Prostate gland (tissue), 2 donors: ENCODE measurements around the gene TEAD3.

Source experiments
- POLR2A ChIP-seq: fragments of 450-650 bp; IDR thresholded peaks from one replicate; pipeline ENCODE4 v1.6.1; 2016; ENCODE audit warnings: antibody characterized with exemption, mild to moderate bottlenecking
- TF ChIP-seq, protein P1 (sequence below), 4 experiments: fragments of 200-600 bp in 2 of 4; fragments of 450-650 bp in 2 of 4; sonication (generic) in 2 of 4; IDR thresholded peaks; 1 replicate in 3 of 4; 2 replicates in 1 of 4; pipeline ENCODE4 v1.5.1; 2016 to 2019; ENCODE audit warnings: antibody characterized with exemption in 4 of 4, mild to moderate bottlenecking in 2 of 4, moderate library complexity in 2 of 4

DNA sequence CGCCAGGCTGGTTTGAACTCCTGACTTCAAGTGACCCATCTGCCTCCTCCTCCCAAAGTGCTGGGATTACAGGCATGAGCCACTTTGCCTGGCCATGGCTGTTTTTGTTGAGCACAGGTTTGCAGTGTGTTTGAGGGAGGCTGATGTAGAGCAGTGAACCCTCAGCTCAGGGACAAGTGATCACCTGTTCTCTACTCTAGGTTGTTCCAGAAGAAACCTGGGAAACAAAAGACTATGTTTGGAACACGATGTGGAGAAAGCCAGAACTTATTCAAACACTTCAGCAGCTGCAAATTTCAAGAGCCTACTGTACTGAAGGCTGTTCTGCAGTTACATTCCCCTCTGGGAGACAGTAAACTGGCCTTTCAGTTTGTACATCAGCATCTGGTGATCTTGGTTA lies 11.1 kb upstream of the TEAD3 start:
- TF ChIP-seq, protein P1, sequence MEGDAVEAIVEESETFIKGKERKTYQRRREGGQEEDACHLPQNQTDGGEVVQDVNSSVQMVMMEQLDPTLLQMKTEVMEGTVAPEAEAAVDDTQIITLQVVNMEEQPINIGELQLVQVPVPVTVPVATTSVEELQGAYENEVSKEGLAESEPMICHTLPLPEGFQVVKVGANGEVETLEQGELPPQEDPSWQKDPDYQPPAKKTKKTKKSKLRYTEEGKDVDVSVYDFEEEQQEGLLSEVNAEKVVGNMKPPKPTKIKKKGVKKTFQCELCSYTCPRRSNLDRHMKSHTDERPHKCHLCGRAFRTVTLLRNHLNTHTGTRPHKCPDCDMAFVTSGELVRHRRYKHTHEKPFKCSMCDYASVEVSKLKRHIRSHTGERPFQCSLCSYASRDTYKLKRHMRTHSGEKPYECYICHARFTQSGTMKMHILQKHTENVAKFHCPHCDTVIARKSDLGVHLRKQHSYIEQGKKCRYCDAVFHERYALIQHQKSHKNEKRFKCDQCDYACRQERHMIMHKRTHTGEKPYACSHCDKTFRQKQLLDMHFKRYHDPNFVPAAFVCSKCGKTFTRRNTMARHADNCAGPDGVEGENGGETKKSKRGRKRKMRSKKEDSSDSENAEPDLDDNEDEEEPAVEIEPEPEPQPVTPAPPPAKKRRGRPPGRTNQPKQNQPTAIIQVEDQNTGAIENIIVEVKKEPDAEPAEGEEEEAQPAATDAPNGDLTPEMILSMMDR (IDR thresholded peaks at IDR 0.05): no peak
- TF ChIP-seq POLR2A: no peak
